Epithelial cell of esophagus (primary cell): ENCODE measurements around the gene C16orf96.

Experiments
- DNase-seq: peaks from one replicate; pipeline ENCODE4 v3.0.0; 2010; ENCODE audit warnings: low read depth
- H3K4me3 ChIP-seq: 2 replicates; pipeline ENCODE4 v1.5.1; 2011; ENCODE audit warnings: mild to moderate bottlenecking, low read length, control low read depth
- CTCF ChIP-seq: IDR thresholded peaks from 2 replicates; pipeline ENCODE4 v1.5.1; 2011; ENCODE audit warnings: low read depth, mild to moderate bottlenecking, low read length, control low read depth, inconsistent platforms; ENCODE audit not compliant: insufficient read depth; ENCODE audit errors: missing control alignments

The C16orf96 gene

DNA sequence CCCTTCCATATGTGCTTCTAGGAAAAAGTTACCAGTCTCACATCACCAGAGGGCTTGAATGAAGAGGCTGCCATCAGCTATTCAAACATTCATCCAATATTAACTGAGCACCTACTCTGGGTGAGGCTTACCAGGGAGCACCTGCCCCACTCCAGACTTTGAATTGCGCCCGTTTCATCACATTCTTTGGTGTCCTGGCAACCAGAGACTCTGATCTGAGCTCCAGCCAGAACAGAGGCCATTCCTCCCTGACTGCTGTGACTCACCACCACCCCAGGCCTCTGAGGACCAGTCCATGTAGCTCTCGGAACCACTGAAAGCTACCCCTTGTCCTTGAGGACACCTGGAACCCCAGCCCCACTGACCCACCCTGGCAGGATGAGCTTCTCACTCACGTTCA lies at the start of gene C16orf96:
C16orf96 (plus strand) TSS at position 229 of the 400 bp plus-strand sequence; CDS start at position 379, 150 bp downstream.
- H3K4me3 ChIP-seq: no peak within 1 kb of the TSS
- DNase-seq: peak; percentile 22
- TF ChIP-seq CTCF: no peak

DNA sequence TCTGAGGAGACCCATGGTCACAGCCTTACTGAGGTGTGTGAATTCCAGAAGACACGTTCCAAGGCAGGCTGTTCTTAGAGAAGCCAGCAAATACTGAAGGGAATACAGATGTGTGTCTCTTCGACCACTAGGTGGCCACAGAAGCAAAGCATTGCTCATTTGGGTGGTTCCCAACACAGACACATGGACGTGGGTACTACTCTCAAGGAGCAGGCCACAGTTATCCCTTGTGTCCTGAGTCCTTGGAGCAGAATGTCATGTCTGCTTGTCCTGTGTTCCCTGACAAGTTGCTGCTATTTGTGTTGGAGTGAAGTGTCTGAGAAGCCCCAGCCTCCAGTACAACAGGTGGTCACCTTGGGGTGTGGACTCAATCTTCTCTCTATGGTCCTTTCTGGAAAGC lies 49.7 kb upstream of the C16orf96 start:
- DNase-seq: peak; percentile 84
- TF ChIP-seq CTCF: peak; percentile 89
- no peak overlapping the region for H3K4me3 ChIP-seq

- H3K4me3 ChIP-seq: no peak overlapping the region
- TF ChIP-seq CTCF: no peak
- DNase-seq: no peak
Measured at GRCh38 chr16:4507588-4508345, 48.4 kb upstream of the C16orf96 start.

GRCh38 chr16:4508806-4509205 lies 47.3 kb upstream of the C16orf96 start:
- no peak overlapping the region for H3K4me3 ChIP-seq
- TF ChIP-seq CTCF: no peak
- DNase-seq: no peak

DNA sequence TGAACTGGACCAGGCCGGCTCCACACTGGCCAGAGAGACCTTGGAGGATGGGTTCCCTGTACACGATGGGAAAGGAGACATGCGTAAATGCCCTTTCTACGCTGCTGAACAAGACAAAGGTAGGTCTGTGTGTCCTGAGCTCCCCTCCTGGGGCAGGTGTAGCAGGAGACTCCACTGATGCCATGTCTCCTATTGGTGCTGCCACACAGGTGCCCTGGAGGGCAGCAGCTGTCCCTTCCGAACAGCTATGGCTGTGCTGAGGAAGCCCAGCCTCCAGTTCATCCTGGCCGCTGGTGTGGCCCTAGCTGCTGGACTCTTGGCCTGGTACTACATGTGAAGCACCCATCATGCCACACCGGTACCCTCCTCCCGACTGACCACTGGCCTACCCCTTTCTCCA lies 46.7 kb upstream of the C16orf96 start:
- no peak for TF ChIP-seq CTCF
- DNase-seq: no peak
- no peak overlapping the region for H3K4me3 ChIP-seq

DNA sequence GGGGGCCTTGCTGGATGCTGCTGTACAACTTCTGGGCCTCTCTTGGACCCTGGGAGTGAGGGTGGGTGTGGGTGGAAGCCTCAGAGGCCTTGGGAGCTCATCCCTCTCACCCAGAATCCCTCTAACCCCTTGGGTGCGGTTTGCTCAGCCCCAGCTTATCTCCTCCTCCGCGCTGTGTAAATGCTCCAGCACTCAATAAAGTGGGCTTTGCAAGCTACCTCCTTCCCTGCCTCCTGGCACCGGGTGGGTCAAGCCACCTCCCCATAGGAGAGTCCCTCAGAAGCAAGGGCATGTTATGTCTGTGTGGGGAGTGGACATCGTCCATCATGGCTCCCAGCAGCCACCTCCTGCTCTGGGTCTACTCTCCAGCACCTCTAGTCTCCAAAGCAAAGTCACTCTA lies 46.0 kb upstream of the C16orf96 start:
- TF ChIP-seq CTCF: no peak
- DNase-seq: no peak
- no peak overlapping the region for H3K4me3 ChIP-seq
